ENCODE measurements around the gene ZNF789.

- TF ChIP-seq, protein P1, sequence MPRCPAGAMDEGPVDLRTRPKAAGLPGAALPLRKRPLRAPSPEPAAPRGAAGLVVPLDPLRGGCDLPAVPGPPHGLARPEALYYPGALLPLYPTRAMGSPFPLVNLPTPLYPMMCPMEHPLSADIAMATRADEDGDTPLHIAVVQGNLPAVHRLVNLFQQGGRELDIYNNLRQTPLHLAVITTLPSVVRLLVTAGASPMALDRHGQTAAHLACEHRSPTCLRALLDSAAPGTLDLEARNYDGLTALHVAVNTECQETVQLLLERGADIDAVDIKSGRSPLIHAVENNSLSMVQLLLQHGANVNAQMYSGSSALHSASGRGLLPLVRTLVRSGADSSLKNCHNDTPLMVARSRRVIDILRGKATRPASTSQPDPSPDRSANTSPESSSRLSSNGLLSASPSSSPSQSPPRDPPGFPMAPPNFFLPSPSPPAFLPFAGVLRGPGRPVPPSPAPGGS (IDR thresholded peaks at IDR 0.05; ENCODE audit: borderline replicate concordance, insufficient read depth, low read depth, low read length, poor library complexity, severe bottlenecking), result no peak
- no peak for TF ChIP-seq CREB1 (IDR thresholded peaks at IDR 0.05; ENCODE audit: low read depth)
- TF ChIP-seq HDAC6 (IDR thresholded peaks at IDR 0.05; ENCODE audit: unreplicated experiment), result no peak
- TF ChIP-seq RELA (IDR thresholded peaks at IDR 0.05; ENCODE audit: borderline replicate concordance, partially characterized antibody), result no peak
- no peak for TF ChIP-seq SP1 (IDR thresholded peaks at IDR 0.05; ENCODE audit: low read depth, low read length)
- TF ChIP-seq ZNF274 (IDR thresholded peaks at IDR 0.05; ENCODE audit: insufficient read depth, insufficient read length), result no peak
- TF ChIP-seq CBX3 (IDR thresholded peaks at IDR 0.05; ENCODE audit: borderline replicate concordance, low read depth), result no peak
- TF ChIP-seq STAT1 (conservative IDR thresholded peaks at IDR 0.05), result no peak
- TF ChIP-seq SMARCA5 (IDR thresholded peaks at IDR 0.05), result no peak
- TF ChIP-seq CTCF (IDR thresholded peaks at IDR 0.05 in 2 of 3, conservative IDR thresholded peaks at IDR 0.05 in 1 of 3; ENCODE audit: control insufficient read depth in 2 of 3, extremely low read depth in 1 of 3, insufficient read depth in 1 of 3, low read depth in 3 of 3, low read length in 3 of 3), result no peak
- TF ChIP-seq SUZ12 (IDR thresholded peaks at IDR 0.05; ENCODE audit: unreplicated experiment), result no peak
Measured at GRCh38 chr7:99457050-99457649, 15.5 kb upstream of the ZNF789 start.
